Uterus (tissue), 4 donors: ENCODE measurements around the gene FKBP5. TPM values are rescaled to one million over a fixed set of nuclear protein-coding genes. Genes with fewer than 3 reads are reported as not detected.

Experiments used
- DNase-seq, 2 donors: peaks; one replicate each; pipeline ENCODE4 v3.0.0-alpha.2; 2019 to 2020
- H3K27ac ChIP-seq, 2 donors: fragments of 200-600 bp; sonication (generic); 1 replicate in 1 of 2; 2 replicates in 1 of 2; pipeline ENCODE4 v1.5.1; 2016 to 2018
- H3K27me3 ChIP-seq, 2 donors: fragments of 200-600 bp; sonication (generic); one replicate each; pipeline ENCODE4 v1.5.1; 2018 to 2019; ENCODE audit warnings: control low read depth in 1 of 2
- H3K36me3 ChIP-seq, 2 donors: fragments of 200-600 bp; sonication (generic); one replicate each; pipeline ENCODE4 v1.5.1; 2019; ENCODE audit warnings: control low read depth in 1 of 2
- H3K4me1 ChIP-seq, 2 donors: fragments of 200-600 bp; sonication (generic); one replicate each; pipeline ENCODE4 v1.5.1; 2018 to 2019; ENCODE audit warnings: control low read depth in 1 of 2
- H3K4me3 ChIP-seq, 2 donors: fragments of 200-600 bp; sonication (generic); 1 replicate in 1 of 2; 2 replicates in 1 of 2; pipeline ENCODE4 v1.5.1; 2018 to 2019; ENCODE audit warnings: mild to moderate bottlenecking in 1 of 2
- H3K9me3 ChIP-seq, 2 donors: fragments of 200-600 bp; sonication (generic); one replicate each; pipeline ENCODE4 v1.5.1; 2019; ENCODE audit warnings: control low read depth in 1 of 2
- POLR2A ChIP-seq, 2 donors: fragments of 450-650 bp; IDR thresholded peaks; one replicate each; pipeline ENCODE4 v1.6.1; 2016; ENCODE audit warnings: antibody characterized with exemption in 2 of 2, mild to moderate bottlenecking in 1 of 2, moderate library complexity in 1 of 2
- intact Hi-C: fragments of 100-400 bp; cut with DNase I; formaldehyde crosslinking; loops from one replicate; pipeline ENCODE4 v1.15.1; 2023; ENCODE audit warnings: low total_unique reads
- total RNA-seq, 4 donors: library from RNA; depleted of rRNA in 3 of 4; stranded (reverse); fragments of >200 nt in 3 of 4; gene quantifications; one replicate each; pipeline versions ENCODE4 v1.1.0 to v1.2.4, GENCODE V29; 2014 to 2023
- TF ChIP-seq, protein P1 (sequence below), 4 experiments: fragments of 200-600 bp in 2 of 4; fragments of 450-650 bp in 2 of 4; sonication (generic) in 2 of 4; IDR thresholded peaks; one replicate each; pipeline ENCODE4 v1.5.1; 2016 to 2019; ENCODE audit warnings: antibody characterized with exemption in 4 of 4, mild to moderate bottlenecking in 2 of 4, moderate library complexity in 1 of 4
- donor health status: DM: yes; HTN: yes; CAD: no.

FKBP5 gene
- total RNA-seq, 4 donors from 2014 or later = 35.1 to 197 (median 84.5) TPM

DNA sequence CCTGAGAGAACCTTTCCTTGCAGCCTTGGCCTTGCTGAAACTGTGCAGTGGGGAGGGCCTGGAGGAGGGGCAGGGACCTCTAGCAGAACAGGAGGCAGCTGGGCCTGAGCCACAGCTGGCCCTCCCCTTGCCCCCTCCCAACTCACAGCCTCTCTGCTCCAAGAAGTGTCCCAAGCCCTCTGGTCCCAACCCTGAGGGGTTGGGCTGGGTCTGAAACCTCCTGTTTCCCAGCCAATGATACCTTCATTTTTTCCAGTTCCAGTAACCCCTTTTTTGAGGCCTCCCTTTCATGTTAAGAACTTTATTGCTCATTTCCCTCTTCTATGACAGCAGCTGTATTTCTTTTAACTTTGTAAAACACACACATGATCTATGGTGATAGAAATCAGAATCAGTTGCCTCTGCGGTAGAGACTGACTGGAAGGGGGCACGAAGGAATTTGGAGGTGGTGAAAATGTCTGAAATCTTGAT is 30.2 kb upstream of the FKBP5 start:
- H3K4me1 ChIP-seq = peaks cover 0 to 4% of the 10 kb centered on the region in 2 donors
- TF ChIP-seq POLR2A (IDR thresholded peaks at IDR 0.05) = no peak
- TF ChIP-seq, protein P1, sequence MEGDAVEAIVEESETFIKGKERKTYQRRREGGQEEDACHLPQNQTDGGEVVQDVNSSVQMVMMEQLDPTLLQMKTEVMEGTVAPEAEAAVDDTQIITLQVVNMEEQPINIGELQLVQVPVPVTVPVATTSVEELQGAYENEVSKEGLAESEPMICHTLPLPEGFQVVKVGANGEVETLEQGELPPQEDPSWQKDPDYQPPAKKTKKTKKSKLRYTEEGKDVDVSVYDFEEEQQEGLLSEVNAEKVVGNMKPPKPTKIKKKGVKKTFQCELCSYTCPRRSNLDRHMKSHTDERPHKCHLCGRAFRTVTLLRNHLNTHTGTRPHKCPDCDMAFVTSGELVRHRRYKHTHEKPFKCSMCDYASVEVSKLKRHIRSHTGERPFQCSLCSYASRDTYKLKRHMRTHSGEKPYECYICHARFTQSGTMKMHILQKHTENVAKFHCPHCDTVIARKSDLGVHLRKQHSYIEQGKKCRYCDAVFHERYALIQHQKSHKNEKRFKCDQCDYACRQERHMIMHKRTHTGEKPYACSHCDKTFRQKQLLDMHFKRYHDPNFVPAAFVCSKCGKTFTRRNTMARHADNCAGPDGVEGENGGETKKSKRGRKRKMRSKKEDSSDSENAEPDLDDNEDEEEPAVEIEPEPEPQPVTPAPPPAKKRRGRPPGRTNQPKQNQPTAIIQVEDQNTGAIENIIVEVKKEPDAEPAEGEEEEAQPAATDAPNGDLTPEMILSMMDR (IDR thresholded peaks at IDR 0.05) = no peak
- intact Hi-C loops = no loop called here
- H3K9me3 ChIP-seq = no peaks in the 10 kb centered on the region
- DNase-seq = peak; percentile 42 to 43
- H3K27ac ChIP-seq = peak overlapping the region; percentile 70 to 71
- H3K36me3 ChIP-seq = no peaks in the 10 kb centered on the region
- H3K4me3 ChIP-seq = no peak overlapping the region
- H3K27me3 ChIP-seq = no peaks in the 10 kb centered on the region

DNA sequence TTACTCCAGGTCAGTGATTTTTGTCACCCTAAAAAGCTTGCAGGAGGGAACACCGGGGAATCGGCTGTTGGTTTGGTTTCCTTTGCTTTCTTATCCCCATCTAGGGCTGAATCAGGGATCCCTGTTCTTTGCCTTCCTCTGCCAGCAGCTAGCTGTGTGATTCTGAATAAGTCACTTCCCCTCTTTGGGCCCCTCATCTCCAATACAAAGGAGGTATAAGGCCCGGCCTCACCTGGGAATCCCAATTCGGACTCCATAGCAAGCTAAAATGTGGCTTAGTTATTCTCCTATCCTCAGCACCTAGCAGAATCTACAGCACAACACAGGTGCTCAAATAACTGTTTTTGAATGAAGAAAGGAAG is 29.6 kb upstream of the FKBP5 start:
- intact Hi-C loops = no loop called here
- no peaks in the 10 kb centered on the region for H3K9me3 ChIP-seq
- H3K27ac ChIP-seq = peak overlapping the region; percentile 70 to 71

DNA sequence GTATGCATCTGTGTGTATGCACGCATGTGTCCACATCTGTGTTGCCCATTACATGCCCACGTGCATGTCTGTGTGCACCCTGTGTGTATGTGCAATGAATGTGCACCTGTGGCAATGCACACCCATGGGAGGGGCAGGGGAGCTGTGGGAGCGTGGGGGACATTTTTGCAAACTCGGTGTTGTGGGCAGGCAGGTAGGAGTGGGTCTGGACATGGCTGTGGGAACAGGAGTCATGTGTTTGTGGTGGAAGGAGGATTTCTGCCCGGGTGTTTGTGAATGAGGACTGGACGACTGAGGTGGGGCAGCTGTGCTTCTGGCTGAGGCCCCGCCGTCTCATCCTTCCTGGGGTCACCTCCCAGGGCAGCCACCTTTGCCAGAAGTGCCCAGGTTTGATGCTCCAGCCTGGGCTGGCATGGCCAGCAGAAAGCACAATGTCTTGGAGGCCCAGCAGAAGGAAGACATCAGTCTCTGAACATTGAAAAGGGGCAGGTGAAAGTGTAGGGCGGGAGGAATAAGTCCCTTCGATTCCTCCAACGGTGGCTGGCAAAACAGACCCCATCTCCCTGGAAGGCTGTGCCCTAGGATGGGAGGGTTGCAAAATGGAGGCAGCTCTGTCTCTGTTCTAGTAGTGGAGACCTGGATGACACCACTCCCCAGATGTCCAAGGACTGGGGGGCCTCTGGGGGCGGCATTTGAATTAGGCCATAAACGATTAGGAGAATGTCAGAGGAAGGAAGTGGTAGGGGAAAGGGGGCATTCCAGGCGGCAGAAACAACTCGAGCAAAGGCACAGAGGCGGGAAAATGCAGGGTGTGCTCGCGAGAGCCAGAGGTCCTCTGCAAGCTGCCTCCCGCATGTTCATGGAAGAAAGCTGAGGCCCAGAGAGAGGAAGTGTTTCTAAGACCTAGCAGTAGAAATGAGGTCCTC is 29.0 kb upstream of the FKBP5 start:
- H3K27me3 ChIP-seq = no peaks in the 10 kb centered on the region
- H3K4me3 ChIP-seq = no peak overlapping the region
- DNase-seq = no peak
- no peaks in the 10 kb centered on the region for H3K36me3 ChIP-seq
- no peaks in the 10 kb centered on the region for H3K9me3 ChIP-seq
- intact Hi-C loops = no loop called here
- TF ChIP-seq, protein P1 (IDR thresholded peaks at IDR 0.05) = no peak
- no peak for TF ChIP-seq POLR2A (IDR thresholded peaks at IDR 0.05)
- peak overlapping the region; percentile 70 to 71 for H3K27ac ChIP-seq
- peaks cover 0 to 4% of the 10 kb centered on the region in 2 donors for H3K4me1 ChIP-seq

More for the DNA sequence above, 29.6 kb upstream of the FKBP5 start:
- Histone ChIP-seq H3K4me3 (no peak overlapping the region), H3K4me1 (peaks cover 0 to 4% of the 10 kb centered on the region in 2 donors), H3K27me3 (no peaks in the 10 kb centered on the region), H3K36me3 (no peaks in the 10 kb centered on the region)
- TF ChIP-seq, protein P1 (IDR thresholded peaks at IDR 0.05) = no peak
- TF ChIP-seq POLR2A (IDR thresholded peaks at IDR 0.05) = no peak
- no peak for DNase-seq

DNA sequence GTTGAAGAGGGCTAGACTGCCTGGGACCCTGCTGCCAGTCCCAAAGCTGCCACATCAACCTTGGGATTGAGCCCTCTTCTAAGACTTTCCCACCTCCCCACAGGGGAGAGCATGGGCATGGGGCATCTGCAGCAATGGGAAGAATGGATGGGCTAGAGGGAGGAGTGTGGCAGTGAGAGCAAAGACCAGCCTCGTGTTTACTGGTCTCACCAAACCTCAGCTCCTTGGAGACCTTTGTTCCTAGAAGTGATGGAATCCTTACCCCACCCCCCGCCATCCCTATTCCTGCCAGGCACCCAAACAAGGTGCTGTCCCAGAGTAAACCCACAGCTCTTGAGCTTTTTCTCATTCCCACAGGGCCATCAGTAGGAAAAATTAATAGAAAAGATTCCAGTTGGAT is 28.1 kb upstream of the FKBP5 start:
- TF ChIP-seq, protein P1 (IDR thresholded peaks at IDR 0.05) = no peak
- no peak for TF ChIP-seq POLR2A (IDR thresholded peaks at IDR 0.05)
- no peaks in the 10 kb centered on the region for H3K27me3 ChIP-seq
- DNase-seq = no peak
- no peaks in the 10 kb centered on the region for H3K36me3 ChIP-seq
- H3K4me1 ChIP-seq = peaks cover 0 to 4% of the 10 kb centered on the region in 2 donors
- intact Hi-C loops = no loop called here
- H3K9me3 ChIP-seq = no peaks in the 10 kb centered on the region
- no peak overlapping the region for H3K4me3 ChIP-seq
- no peak overlapping the region for H3K27ac ChIP-seq
